Fibroblast of mammary gland (primary cell): ENCODE results near the gene IL2RA.
"Not testable (repeated sequence)": the region's sequence is repeated elsewhere in the genome, so short reads cannot be mapped to it uniquely, and the experiment has no call there.

Source experiments
- DNase-seq: peaks from one replicate; pipeline ENCODE4 v3.0.0-alpha.2; 2010; ENCODE audit warnings: low read depth
- H3K4me3 ChIP-seq: 2 replicates; pipeline ENCODE4 v1.5.1; 2011; ENCODE audit warnings: low read depth, mild to moderate bottlenecking, low read length, moderate library complexity; ENCODE audit not compliant: control insufficient read depth
- TF ChIP-seq, protein P1 (sequence below): conservative IDR thresholded peaks from 2 replicates; pipeline ENCODE4 v1.5.1; 2011; ENCODE audit warnings: low read depth, low read length, inconsistent platforms; ENCODE audit not compliant: control insufficient read depth, insufficient read depth

IL2RA gene

DNA sequence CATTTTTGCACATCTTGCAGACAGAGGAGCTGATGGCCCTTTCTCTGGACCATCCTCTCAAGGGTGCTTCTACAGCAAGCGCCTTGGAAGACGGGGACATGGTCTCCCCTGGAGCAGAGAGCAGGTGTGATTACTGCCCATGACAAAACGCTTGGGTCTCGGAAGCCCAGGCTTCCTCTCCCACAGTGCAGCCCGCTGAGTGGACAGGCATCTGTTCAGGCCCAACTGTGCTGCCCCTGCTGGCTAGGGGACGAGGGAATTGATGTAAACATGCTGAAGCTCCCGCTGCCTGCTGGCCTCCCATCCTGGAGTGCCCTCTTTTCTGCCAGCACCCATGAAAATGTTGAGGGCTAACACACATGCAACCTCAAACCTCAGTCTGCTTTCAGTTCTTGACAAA, 99.1 kb downstream of the IL2RA start:
- TF ChIP-seq, protein P1, sequence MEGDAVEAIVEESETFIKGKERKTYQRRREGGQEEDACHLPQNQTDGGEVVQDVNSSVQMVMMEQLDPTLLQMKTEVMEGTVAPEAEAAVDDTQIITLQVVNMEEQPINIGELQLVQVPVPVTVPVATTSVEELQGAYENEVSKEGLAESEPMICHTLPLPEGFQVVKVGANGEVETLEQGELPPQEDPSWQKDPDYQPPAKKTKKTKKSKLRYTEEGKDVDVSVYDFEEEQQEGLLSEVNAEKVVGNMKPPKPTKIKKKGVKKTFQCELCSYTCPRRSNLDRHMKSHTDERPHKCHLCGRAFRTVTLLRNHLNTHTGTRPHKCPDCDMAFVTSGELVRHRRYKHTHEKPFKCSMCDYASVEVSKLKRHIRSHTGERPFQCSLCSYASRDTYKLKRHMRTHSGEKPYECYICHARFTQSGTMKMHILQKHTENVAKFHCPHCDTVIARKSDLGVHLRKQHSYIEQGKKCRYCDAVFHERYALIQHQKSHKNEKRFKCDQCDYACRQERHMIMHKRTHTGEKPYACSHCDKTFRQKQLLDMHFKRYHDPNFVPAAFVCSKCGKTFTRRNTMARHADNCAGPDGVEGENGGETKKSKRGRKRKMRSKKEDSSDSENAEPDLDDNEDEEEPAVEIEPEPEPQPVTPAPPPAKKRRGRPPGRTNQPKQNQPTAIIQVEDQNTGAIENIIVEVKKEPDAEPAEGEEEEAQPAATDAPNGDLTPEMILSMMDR, result no peak

DNA sequence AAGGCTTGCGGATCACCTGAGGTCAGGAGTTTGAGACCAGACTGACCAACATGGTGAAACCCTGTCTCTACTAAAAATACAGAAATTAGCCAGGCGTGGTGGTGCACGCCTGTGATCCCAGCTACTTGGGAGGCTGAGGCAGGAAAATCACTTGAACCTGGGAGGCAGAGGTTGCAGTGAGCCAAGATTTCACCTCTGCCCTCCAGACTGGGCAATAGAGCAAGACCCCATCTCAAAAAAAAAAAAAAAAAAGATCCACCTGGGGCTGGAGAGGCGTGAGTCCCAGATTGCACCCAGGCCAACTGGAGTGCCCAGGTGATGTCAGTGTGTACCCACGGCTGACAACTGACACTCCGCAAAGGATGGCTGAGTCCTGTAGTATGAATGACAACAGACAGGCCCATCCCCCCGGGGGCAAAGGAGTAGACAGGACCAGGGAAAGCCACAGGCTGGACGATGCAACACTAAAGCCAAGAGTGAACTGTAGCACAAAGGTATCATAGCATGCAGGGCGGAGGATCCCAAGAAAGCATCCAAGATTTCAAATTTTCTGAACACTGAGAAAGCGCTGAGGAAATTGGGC, 99.7 kb downstream of the IL2RA start:
- not testable (repeated sequence) for DNase-seq, H3K4me3 ChIP-seq

More for the DNA sequence above, 99.1 kb downstream of the IL2RA start:
- no peak overlapping the region for H3K4me3 ChIP-seq
- DNase-seq, result no peak

DNA sequence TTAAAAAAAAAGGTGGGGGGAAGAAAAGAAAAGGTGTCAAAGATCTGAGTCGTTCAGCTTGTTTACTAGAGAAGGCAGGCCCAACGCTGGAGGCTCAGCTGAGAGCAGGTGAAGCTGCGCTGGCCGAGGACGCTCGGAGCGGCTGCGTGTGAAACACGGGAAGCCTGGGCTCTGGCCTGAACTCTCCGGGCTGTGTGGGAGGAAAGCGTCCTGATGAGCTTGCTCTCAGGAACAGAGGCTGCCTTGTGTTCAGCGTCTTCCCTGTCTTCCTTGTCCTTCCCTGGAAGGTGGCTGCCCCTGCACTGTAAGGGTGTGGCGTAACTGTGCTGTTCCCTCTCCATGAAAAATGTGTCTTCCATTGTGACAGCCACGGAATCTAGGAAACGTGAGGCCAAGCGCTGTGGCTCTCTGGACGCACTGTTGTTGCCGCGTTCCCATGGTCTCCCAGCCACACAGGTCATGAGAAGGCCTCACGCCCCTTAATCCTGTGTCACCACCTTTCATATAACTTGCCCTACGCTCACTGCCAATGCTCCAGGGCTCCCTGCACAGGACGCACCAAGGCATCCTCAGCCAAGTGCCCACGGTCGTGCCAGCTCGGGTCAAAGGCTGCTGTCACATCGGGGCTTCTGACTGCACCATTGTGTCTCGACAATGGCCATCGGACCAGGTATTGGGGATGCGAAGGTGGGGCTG, 100.6 kb downstream of the IL2RA start:
- H3K4me3 ChIP-seq, result no peak overlapping the region
- TF ChIP-seq, protein P1, result no peak
- DNase-seq, result no peak

DNA sequence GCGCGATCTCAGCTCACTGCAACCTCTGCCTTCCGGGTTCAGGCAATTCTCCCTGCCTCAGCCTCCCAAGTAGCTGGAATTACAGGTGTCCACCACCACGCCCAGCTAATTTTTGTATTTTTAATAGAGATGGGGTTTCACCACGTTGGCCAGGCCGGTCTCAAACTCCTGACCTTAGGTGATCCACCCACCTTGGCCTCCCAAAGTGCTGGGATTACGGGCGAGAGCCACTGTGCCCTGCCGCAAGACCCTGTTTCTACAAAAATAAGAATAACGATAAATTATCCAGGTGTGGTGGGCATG, 101.2 kb downstream of the IL2RA start:
- DNase-seq, H3K4me3 ChIP-seq: not testable (repeated sequence)
